ENCODE measurements around the gene ELF2.
"Not testable (repeated sequence)": the region's sequence is repeated elsewhere in the genome, so short reads cannot be mapped to it uniquely, and the experiment has no call there.

The ELF2 gene

GRCh38 chr4:139184129-139184528 is 7.1 kb upstream of the ELF2 start:
- DNase-seq: no peak

GRCh38 chr4:139177869-139178619 is 1.0 kb upstream of the ELF2 start:
- DNase-seq: peak; percentile 87 to 95

GRCh38 chr4:139176302-139177048 is 543 bp downstream of the ELF2 start:
- DNase-seq: peak; percentile 56 to 69

GRCh38 chr4:139175646-139176301 is 1.2 kb downstream of the ELF2 start:
- no peak for DNase-seq

GRCh38 chr4:139171876-139172691 is 4.9 kb downstream of the ELF2 start:
- DNase-seq: peak in 1 of 2 experiments; percentile 50

- DNase-seq: no peak
These were observed 6.1 kb downstream of the ELF2 start for GRCh38 chr4:139170932-139171331.

GRCh38 chr4:139167774-139168444 is 9.1 kb downstream of the ELF2 start:
- DNase-seq: no peak

- no peak for DNase-seq
These were observed 12.3 kb downstream of the ELF2 start for GRCh38 chr4:139164731-139165130.

GRCh38 chr4:139163806-139164206 is 13.2 kb downstream of the ELF2 start:
- DNase-seq: no peak

- not testable (repeated sequence) for DNase-seq
These were observed 19.0 kb downstream of the ELF2 start for GRCh38 chr4:139157977-139158376.

- DNase-seq: no peak
These were observed 22.0 kb downstream of the ELF2 start for GRCh38 chr4:139154952-139155557.

- no peak for DNase-seq
These were observed 22.5 kb downstream of the ELF2 start for GRCh38 chr4:139154538-139154937.

GRCh38 chr4:139154134-139154421 is 22.9 kb downstream of the ELF2 start:
- DNase-seq: no peak

- no peak for DNase-seq
These were observed 23.4 kb downstream of the ELF2 start for GRCh38 chr4:139153411-139154133.

- DNase-seq: no peak
These were observed 24.8 kb downstream of the ELF2 start for GRCh38 chr4:139152249-139152648.

GRCh38 chr4:139146926-139147629 is 29.9 kb downstream of the ELF2 start:
- DNase-seq: no peak

GRCh38 chr4:139145552-139145932 is 31.5 kb downstream of the ELF2 start:
- no peak for DNase-seq

- no peak for DNase-seq
These were observed 32.0 kb downstream of the ELF2 start for GRCh38 chr4:139144911-139145551.

- DNase-seq: no peak
These were observed 32.7 kb downstream of the ELF2 start for GRCh38 chr4:139144161-139144859.

GRCh38 chr4:139142980-139143379 is 34.0 kb downstream of the ELF2 start:
- DNase-seq: no peak
